ENCODE results near the gene MCM7. TPM values are rescaled to one million over a fixed set of nuclear protein-coding genes. Genes with fewer than 3 reads are reported as not detected.

Gene MCM7
- polyA plus RNA-seq, 1 of the 3 experiments (the other 2 are of a cell fraction) = 241 TPM

- Histone ChIP-seq H3F3A (replicated peaks; ENCODE audit: insufficient read depth) (peaks cover 42% of the 10 kb centered on the region), H3K36me3 (replicated peaks in 1 of 2; ENCODE audit: control insufficient read depth in 1 of 2, insufficient read depth in 2 of 2, low read length in 1 of 2) (peaks cover 38 to 47% of the 10 kb centered on the region in 2 experiments), H3K27me3 (ENCODE audit: insufficient read depth) (no peaks in the 10 kb centered on the region), H3K4me1 (ENCODE audit: control insufficient read depth in 1 of 2, insufficient read depth in 2 of 2, low read depth in 1 of 2, low read length in 1 of 2) (peaks cover 6 to 8% of the 10 kb centered on the region in 2 experiments; a peak in 3 of 4 replicates), H2AFZ (ENCODE audit: low read depth) (no peak overlapping the region), H3K9ac (no peak overlapping the region), H3K9me3 (no peaks in the 10 kb centered on the region), H3K79me2 (ENCODE audit: insufficient read depth) (peaks cover 13% of the 10 kb centered on the region), H3K4me3 (ENCODE audit: low read depth in 2 of 2, low read length in 1 of 2) (no peak overlapping the region), H4K20me1 (ENCODE audit: insufficient read depth) (no peaks in the 10 kb centered on the region), H3K9me2 (no peaks in the 10 kb centered on the region), H3K4me2 (no peak overlapping the region), H3K27ac (ENCODE audit: low read depth in 2 of 2, low read length in 1 of 2) (no peak overlapping the region)
- POLR2A ChIA-PET = interaction anchor here (1.5 kb wide), 1 partner anchor 14 kb away, joined by 3 read pairs; no protein-coding TSS in a partner anchor
- TF ChIP-seq RXRA (IDR thresholded peaks at IDR 0.05; ENCODE audit: borderline replicate concordance, low read depth) (no peak), JUND (IDR thresholded peaks at IDR 0.05) (no peak), NRF1 (IDR thresholded peaks at IDR 0.05; ENCODE audit: low read depth, low read length) (no peak), ELF1 (IDR thresholded peaks at IDR 0.05) (no peak), SIN3A (IDR thresholded peaks at IDR 0.05; ENCODE audit: borderline replicate concordance, low read depth, low read length) (no peak), MAX (IDR thresholded peaks at IDR 0.05; ENCODE audit: low read depth) (no peak), RAD21 (IDR thresholded peaks at IDR 0.05; ENCODE audit: low read length) (no peak), FOXM1 (IDR thresholded peaks at IDR 0.05; ENCODE audit: low read depth) (no peak), TCF12 (IDR thresholded peaks at IDR 0.05) (no peak), EZH2phosphoT487 (IDR thresholded peaks at IDR 0.05; ENCODE audit: borderline replicate concordance, low read depth) (no peak), CTCF (IDR thresholded peaks at IDR 0.05) (no peak)
- WGBS (ENCODE audit: low lambda C conversion rate) = 91% methylated on average over 17 of the region's 17 CpGs
- CTCF ChIA-PET = no interaction called here
- DNase-seq = no peak
Measured at GRCh38 chr7:100106633-100107032, 5.4 kb upstream of the MCM7 start.

- CTCF ChIA-PET = interaction anchor here (1.6 kb wide), 1 partner anchor 27 kb away, joined by 5 read pairs; no protein-coding TSS in a partner anchor
- Histone ChIP-seq H3K9me3 (no peaks in the 10 kb centered on the region), H3K4me2 (no peak overlapping the region), H4K20me1 (ENCODE audit: insufficient read depth) (peaks cover 4% of the 10 kb centered on the region; the same call in 1 of the 2 replicates), H3K79me2 (ENCODE audit: insufficient read depth) (peaks cover 20% of the 10 kb centered on the region), H3K4me3 (ENCODE audit: low read depth in 2 of 2, low read length in 1 of 2) (no peak overlapping the region), H3K27ac (ENCODE audit: low read depth in 2 of 2, low read length in 1 of 2) (no peak overlapping the region), H3K9me2 (no peaks in the 10 kb centered on the region), H3F3A (replicated peaks; ENCODE audit: insufficient read depth) (peaks cover 40% of the 10 kb centered on the region), H3K9ac (no peak overlapping the region), H3K36me3 (replicated peaks in 1 of 2; ENCODE audit: control insufficient read depth in 1 of 2, insufficient read depth in 2 of 2, low read length in 1 of 2) (peaks cover 32 to 39% of the 10 kb centered on the region in 2 experiments), H2AFZ (ENCODE audit: low read depth) (no peak overlapping the region), H3K4me1 (ENCODE audit: control insufficient read depth in 1 of 2, insufficient read depth in 2 of 2, low read depth in 1 of 2, low read length in 1 of 2) (peaks cover 6 to 8% of the 10 kb centered on the region in 2 experiments; a peak in 3 of 4 replicates), H3K27me3 (ENCODE audit: insufficient read depth) (no peaks in the 10 kb centered on the region)
- POLR2A ChIA-PET = interaction anchor here (0.7 to 1.5 kb wide), 3 partner anchors 15 to 55 kb away, joined by 3 read pairs; no protein-coding TSS in a partner anchor
- WGBS (ENCODE audit: low lambda C conversion rate) = 98% methylated on average over 4 of the region's 4 CpGs
- DNase-seq = no peak
- TF ChIP-seq RFX5 (IDR thresholded peaks at IDR 0.05; ENCODE audit: low read length) = no peak
- TF ChIP-seq NRF1 (IDR thresholded peaks at IDR 0.05; ENCODE audit: low read depth, low read length) = no peak
- TF ChIP-seq MAX (IDR thresholded peaks at IDR 0.05; ENCODE audit: low read depth) = no peak
- TF ChIP-seq POLR2AphosphoS5 (IDR thresholded peaks at IDR 0.05; ENCODE audit: low read depth, low read length) = no peak
- no peak for TF ChIP-seq TCF12 (IDR thresholded peaks at IDR 0.05)
- TF ChIP-seq RCOR1 (IDR thresholded peaks at IDR 0.05; ENCODE audit: low read length) = no peak
- no peak for TF ChIP-seq SMC3 (IDR thresholded peaks at IDR 0.05; ENCODE audit: low read depth, low read length)
- no peak for TF ChIP-seq IRF3 (IDR thresholded peaks at IDR 0.05; ENCODE audit: low read depth, low read length)
- TF ChIP-seq JUND (IDR thresholded peaks at IDR 0.05) = no peak
- TF ChIP-seq NFIC (IDR thresholded peaks at IDR 0.05; ENCODE audit: borderline replicate concordance) = no peak
- TF ChIP-seq RXRA (IDR thresholded peaks at IDR 0.05; ENCODE audit: borderline replicate concordance, low read depth) = no peak
- no peak for TF ChIP-seq FOXM1 (IDR thresholded peaks at IDR 0.05; ENCODE audit: low read depth)
- TF ChIP-seq ELF1 (IDR thresholded peaks at IDR 0.05) = no peak
Measured at GRCh38 chr7:100105534-100105933, 4.3 kb upstream of the MCM7 start.

Measured in SK-N-SH (cell line).